HG02852 (cell line): ENCODE data around the gene SPEM2.

Experiments used
- ATAC-seq: cut with Tn5 transposase; IDR thresholded peaks from one replicate; pipeline ENCODE4 v1.9.1; 2021; ENCODE audit warnings: mild to moderate bottlenecking, moderate library complexity; ENCODE audit not compliant: unreplicated experiment

The SPEM2 gene

GRCh38 chr17:7440113-7440833 is 14.9 kb downstream of the SPEM2 start:
- ATAC-seq, result no peak

- no peak for ATAC-seq
These were observed 15.4 kb downstream of the SPEM2 start for GRCh38 chr17:7440834-7441195.

- no peak for ATAC-seq
These were observed 15.8 kb downstream of the SPEM2 start for GRCh38 chr17:7441266-7441665.

- no peak for ATAC-seq
These were observed 16.7 kb downstream of the SPEM2 start for GRCh38 chr17:7442142-7442541.

GRCh38 chr17:7443499-7444485 is 18.4 kb downstream of the SPEM2 start:
- no peak for ATAC-seq

GRCh38 chr17:7444682-7445618 is 19.5 kb downstream of the SPEM2 start, which contains the start of gene CHRNB1:
TSS of gene CHRNB1 (plus strand) at chr17:7445061. CDS start at chr17:7445128, 67 bp downstream.
- no peak for ATAC-seq

- ATAC-seq, result no peak
These were observed 20.2 kb downstream of the SPEM2 start for GRCh38 chr17:7445619-7445968.

GRCh38 chr17:7448461-7448860 is 23.0 kb downstream of the SPEM2 start:
- no peak for ATAC-seq

GRCh38 chr17:7459961-7460545 is 34.6 kb downstream of the SPEM2 start:
- no peak for ATAC-seq

GRCh38 chr17:7460850-7461660 is 35.6 kb downstream of the SPEM2 start:
- no peak for ATAC-seq

GRCh38 chr17:7462474-7463371 is 37.3 kb downstream of the SPEM2 start:
- no peak for ATAC-seq

- no peak for ATAC-seq
These were observed 38.0 kb downstream of the SPEM2 start for GRCh38 chr17:7463372-7463846.

GRCh38 chr17:7464081-7464480 is 38.7 kb downstream of the SPEM2 start:
- no peak for ATAC-seq

- no peak for ATAC-seq
These were observed 40.3 kb downstream of the SPEM2 start for GRCh38 chr17:7465597-7466275.

GRCh38 chr17:7466318-7466638 is 40.9 kb downstream of the SPEM2 start:
- ATAC-seq, result no peak

- ATAC-seq, result no peak
These were observed 41.4 kb downstream of the SPEM2 start for GRCh38 chr17:7466639-7467341.

- ATAC-seq, result no peak
These were observed 42.1 kb downstream of the SPEM2 start for GRCh38 chr17:7467498-7467897.

- no peak for ATAC-seq
These were observed 42.9 kb downstream of the SPEM2 start for GRCh38 chr17:7468290-7468689.
